Body of pancreas (tissue), 4 donors: ENCODE measurements around the gene GALNT17. TPM values are rescaled to one million over a fixed set of nuclear protein-coding genes. Genes with fewer than 3 reads are reported as not detected.

Experiments
- ATAC-seq: fragments of 150-250 bp; one replicate; pipeline ENCODE4 v1.9.1; 2016
- DNase-seq, 4 donors: peaks; one replicate each; pipeline ENCODE4 v3.0.0-alpha.2; 2019
- H3K27ac ChIP-seq, 4 donors: fragments of 200-600 bp; sonication (generic); 1 replicate in 3 of 4; 2 replicates in 1 of 4; pipeline versions ENCODE4 v1.5.1 to v1.6.1; 2016 to 2019; ENCODE audit warnings: mild to moderate bottlenecking in 1 of 4, mixed read lengths in 1 of 4, moderate library complexity in 1 of 4
- H3K27me3 ChIP-seq, 2 donors: fragments of 200-600 bp; sonication (generic); one replicate each; pipeline ENCODE4 v1.6.0; 2016; ENCODE audit warnings: mild to moderate bottlenecking in 1 of 2
- H3K36me3 ChIP-seq, 2 donors: fragments of 200-600 bp; sonication (generic); replicated peaks in 1 of 2; 2 replicates each; pipeline ENCODE4 v1.5.1; 2016; ENCODE audit warnings: low read depth in 2 of 2; ENCODE audit not compliant: insufficient read depth in 1 of 2
- H3K4me1 ChIP-seq: fragments of 200-600 bp; sonication (generic); one replicate; pipeline ENCODE4 v1.6.0; 2016
- H3K4me3 ChIP-seq, 2 donors: fragments of 200-600 bp; sonication (generic); 1 replicate in 1 of 2; 2 replicates in 1 of 2; pipeline ENCODE4 v1.5.1; 2016 to 2019
- H3K9me3 ChIP-seq, 3 donors: fragments of 200-600 bp; sonication (generic); 1 replicate in 2 of 3; 2 replicates in 1 of 3; pipeline ENCODE4 v1.5.1; 2016
- POLR2A ChIP-seq, 3 donors: fragments of 450-650 bp; IDR thresholded peaks; one replicate each; pipeline ENCODE4 v1.6.1; 2016; ENCODE audit warnings: antibody characterized with exemption in 3 of 3, mild to moderate bottlenecking in 2 of 3
- WGBS, 2 donors: methylation state at CpG; one replicate each; pipeline ENCODE4 v1.1.5; 2017; 5-methylcytosine and 5-hydroxymethylcytosine counted together
- intact Hi-C: fragments of 100-400 bp; cut with DNase I; formaldehyde crosslinking; loops from one replicate; pipeline ENCODE4 v1.15.1; 2023
- total RNA-seq, 2 donors: library from RNA; depleted of rRNA; stranded (reverse); fragments of >200 nt; gene quantifications; one replicate each; pipeline ENCODE4 v1.1.0, GENCODE V29; 2016
- TF ChIP-seq, protein P1 (sequence below), 7 experiments: fragments of 450-650 bp in 4 of 7; fragments of 200-600 bp in 3 of 7; sonication (generic) in 3 of 7; IDR thresholded peaks; one replicate each; pipeline ENCODE4 v1.5.1; 2016 to 2019; ENCODE audit warnings: antibody characterized with exemption in 7 of 7

The GALNT17 gene
- total RNA-seq, 2 donors from 2014 or later: 6.5 to 27.4 TPM

GRCh38 chr7:71403202-71403946, 271.4 kb downstream of the GALNT17 start:
- Histone ChIP-seq H3K4me1 (no peaks in the 10 kb centered on the region), H3K4me3 (no peak overlapping the region), H3K27me3 (no peaks in the 10 kb centered on the region), H3K27ac (no peak overlapping the region), H3K36me3 (no peaks in the 10 kb centered on the region), H3K9me3 (no peaks in the 10 kb centered on the region)
- TF ChIP-seq, protein P1, sequence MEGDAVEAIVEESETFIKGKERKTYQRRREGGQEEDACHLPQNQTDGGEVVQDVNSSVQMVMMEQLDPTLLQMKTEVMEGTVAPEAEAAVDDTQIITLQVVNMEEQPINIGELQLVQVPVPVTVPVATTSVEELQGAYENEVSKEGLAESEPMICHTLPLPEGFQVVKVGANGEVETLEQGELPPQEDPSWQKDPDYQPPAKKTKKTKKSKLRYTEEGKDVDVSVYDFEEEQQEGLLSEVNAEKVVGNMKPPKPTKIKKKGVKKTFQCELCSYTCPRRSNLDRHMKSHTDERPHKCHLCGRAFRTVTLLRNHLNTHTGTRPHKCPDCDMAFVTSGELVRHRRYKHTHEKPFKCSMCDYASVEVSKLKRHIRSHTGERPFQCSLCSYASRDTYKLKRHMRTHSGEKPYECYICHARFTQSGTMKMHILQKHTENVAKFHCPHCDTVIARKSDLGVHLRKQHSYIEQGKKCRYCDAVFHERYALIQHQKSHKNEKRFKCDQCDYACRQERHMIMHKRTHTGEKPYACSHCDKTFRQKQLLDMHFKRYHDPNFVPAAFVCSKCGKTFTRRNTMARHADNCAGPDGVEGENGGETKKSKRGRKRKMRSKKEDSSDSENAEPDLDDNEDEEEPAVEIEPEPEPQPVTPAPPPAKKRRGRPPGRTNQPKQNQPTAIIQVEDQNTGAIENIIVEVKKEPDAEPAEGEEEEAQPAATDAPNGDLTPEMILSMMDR (IDR thresholded peaks at IDR 0.05): no peak
- TF ChIP-seq POLR2A (IDR thresholded peaks at IDR 0.05): no peak
- DNase-seq (no peak), ATAC-seq (no peak)
- intact Hi-C loops: no loop called here
- WGBS, 2 donors: 70 to 72% methylated on average over 16 of the region's 16 CpGs

DNA sequence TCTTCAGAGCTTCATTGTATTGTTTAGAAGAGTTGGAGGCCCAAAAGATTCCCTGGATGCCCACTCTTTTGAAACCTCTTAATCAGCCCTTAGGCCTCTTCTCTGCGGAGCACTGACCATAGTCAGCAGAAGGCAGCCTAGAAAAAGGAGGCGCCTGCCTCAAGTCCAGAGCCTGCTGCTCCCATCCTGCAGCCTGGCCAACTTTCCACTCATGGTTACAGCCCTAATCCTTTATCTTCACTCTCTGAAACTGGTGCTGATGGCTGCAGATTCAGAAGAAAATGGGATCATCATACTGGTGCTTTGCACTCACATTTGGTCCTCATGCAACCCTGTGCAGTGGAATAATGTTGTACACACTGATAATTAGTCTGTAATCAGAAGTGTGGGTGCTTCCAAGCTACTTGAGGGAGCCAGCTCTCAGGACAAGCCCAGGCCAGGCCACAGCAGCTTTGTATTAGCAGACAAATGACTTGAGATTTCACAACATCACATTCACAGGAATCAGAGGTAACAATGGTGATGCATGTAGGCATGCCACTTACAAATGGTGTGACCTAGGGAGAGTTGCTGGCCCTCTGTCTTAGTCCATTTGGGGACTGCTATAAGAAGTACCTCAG, 272.9 kb downstream of the GALNT17 start:
- DNase-seq (no peak), ATAC-seq (no peak)
- no peak overlapping the region for H3K4me3 ChIP-seq
- H3K36me3 ChIP-seq: no peaks in the 10 kb centered on the region
- TF ChIP-seq, protein P1 (IDR thresholded peaks at IDR 0.05): no peak
- TF ChIP-seq POLR2A (IDR thresholded peaks at IDR 0.05): no peak
- 91 to 96% methylated on average over 2 of the region's 2 CpGs for WGBS, 2 donors
- no peak overlapping the region for H3K27ac ChIP-seq
- intact Hi-C loops: no loop called here
- no peaks in the 10 kb centered on the region for H3K27me3 ChIP-seq
- no peaks in the 10 kb centered on the region for H3K9me3 ChIP-seq
- no peaks in the 10 kb centered on the region for H3K4me1 ChIP-seq

DNA sequence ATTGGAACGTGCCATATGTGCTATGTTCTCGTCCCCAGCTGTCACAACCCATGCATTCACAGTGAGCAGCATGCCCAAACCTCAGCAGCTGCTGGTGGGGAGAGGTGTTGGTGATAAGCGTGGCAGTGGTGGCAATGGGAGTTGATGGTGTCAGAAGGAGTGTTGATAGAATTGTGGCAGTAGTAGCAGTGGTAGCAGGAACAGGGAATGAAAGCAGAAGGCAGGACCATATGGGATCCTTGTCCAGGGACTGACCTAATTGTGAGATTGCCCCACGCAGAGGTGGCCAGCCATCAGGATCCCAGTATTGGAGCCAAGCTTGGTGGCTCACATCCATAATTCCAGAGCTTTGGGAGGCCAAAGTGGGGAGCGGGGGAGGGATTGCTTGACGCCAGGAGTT, 276.3 kb downstream of the GALNT17 start:
- no peaks in the 10 kb centered on the region for H3K9me3 ChIP-seq
- no peaks in the 10 kb centered on the region for H3K27me3 ChIP-seq
- H3K4me1 ChIP-seq: no peaks in the 10 kb centered on the region
- 83 to 85% methylated on average over 6 of the region's 6 CpGs for WGBS, 2 donors
- H3K4me3 ChIP-seq: no peak overlapping the region
- H3K36me3 ChIP-seq: no peaks in the 10 kb centered on the region
- ATAC-seq (no peak), DNase-seq (no peak)
- TF ChIP-seq POLR2A (IDR thresholded peaks at IDR 0.05): no peak
- TF ChIP-seq, protein P1 (IDR thresholded peaks at IDR 0.05): no peak
- H3K27ac ChIP-seq: no peak overlapping the region
- intact Hi-C loops: no loop called here

DNA sequence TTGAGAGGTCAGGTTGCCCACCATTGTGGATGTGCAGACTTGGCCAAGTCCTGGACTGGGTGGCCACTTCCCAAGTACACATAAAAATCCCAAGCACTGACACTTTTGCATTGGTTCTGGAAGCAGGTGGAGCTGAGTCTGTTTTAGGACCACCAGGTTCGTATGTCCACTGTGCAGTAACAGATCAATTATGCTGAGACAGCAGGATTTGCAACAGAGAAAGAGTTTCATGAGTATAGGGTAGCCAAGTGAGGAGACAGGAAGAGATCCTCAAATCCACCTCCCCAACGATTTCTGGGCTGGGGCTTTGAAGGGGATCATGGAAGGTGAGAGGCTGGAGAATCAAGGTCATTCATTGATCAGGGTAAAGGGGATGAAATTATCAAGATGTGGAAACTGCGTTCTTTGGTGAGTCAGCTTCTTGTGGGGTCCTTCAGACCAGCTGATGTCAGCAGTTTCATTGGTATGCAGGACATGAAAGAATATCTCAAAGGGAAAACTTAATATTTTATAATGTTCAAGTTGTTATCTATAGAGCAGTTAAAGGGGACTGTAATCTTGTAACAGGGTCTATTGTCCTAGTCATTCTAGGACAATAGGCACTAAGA, 277.7 kb downstream of the GALNT17 start:
- WGBS, 2 donors: 63 to 70% methylated on average over 2 to 3 of the region's 3 CpGs
- Histone ChIP-seq H3K36me3 (no peaks in the 10 kb centered on the region), H3K9me3 (no peaks in the 10 kb centered on the region), H3K4me1 (no peaks in the 10 kb centered on the region), H3K27me3 (no peaks in the 10 kb centered on the region), H3K4me3 (no peak overlapping the region), H3K27ac (no peak overlapping the region)
- no peak for TF ChIP-seq POLR2A (IDR thresholded peaks at IDR 0.05)
- TF ChIP-seq, protein P1 (IDR thresholded peaks at IDR 0.05): no peak
- intact Hi-C loops: no loop called here
- no peak for ATAC-seq
- DNase-seq: no peak
